HL-60 (cell line): ENCODE data around the gene TMEM94.

Source experiments
- DNase-seq, 2 experiments: peaks; one replicate each; pipeline ENCODE4 v3.0.0-alpha.2; 2010 to 2020; ENCODE audit warnings: low read depth in 1 of 2, low spot score in 1 of 2
- H3K27ac ChIP-seq: fragments of 250-450 bp; sonication (Bioruptor Pico); replicated peaks from 2 replicates; pipeline ENCODE4 v1.5.1; 2020; ENCODE audit warnings: mild to moderate bottlenecking, moderate library complexity
- H3K27me3 ChIP-seq: fragments of 250-450 bp; sonication (Bioruptor Pico); 2 replicates; pipeline ENCODE4 v1.5.1; 2021; ENCODE audit warnings: mild to moderate bottlenecking, moderate library complexity; ENCODE audit not compliant: insufficient read depth, poor library complexity, severe bottlenecking
- H3K4me3 ChIP-seq: replicated peaks from 2 replicates; pipeline ENCODE4 v1.5.1; 2011; ENCODE audit warnings: mild to moderate bottlenecking, control low read depth, low read length; ENCODE audit not compliant: insufficient read depth
- CTCF ChIP-seq: IDR thresholded peaks from one replicate; pipeline ENCODE4 v1.5.1; 2011; ENCODE audit warnings: low read length, control low read depth, inconsistent platforms; ENCODE audit not compliant: insufficient read depth
- GABPA ChIP-seq: IDR thresholded peaks from 2 replicates; pipeline ENCODE4 v1.6.1; 2012; ENCODE audit warnings: low read depth
- POLR2AphosphoS5 ChIP-seq: IDR thresholded peaks from 2 replicates; pipeline ENCODE4 v1.6.1; 2012; ENCODE audit warnings: low read depth
- REST ChIP-seq: IDR thresholded peaks from 2 replicates; pipeline ENCODE4 v1.6.1; 2012; ENCODE audit warnings: low read depth; ENCODE audit not compliant: insufficient replicate concordance
- SPI1 ChIP-seq: IDR thresholded peaks from 2 replicates; pipeline ENCODE4 v1.6.1; 2012; ENCODE audit warnings: low read depth, mild to moderate bottlenecking, borderline replicate concordance

Gene TMEM94

GRCh38 chr17:75500419-75501216 is 44.2 kb downstream of the TMEM94 start:
- no peak overlapping the region for H3K4me3 ChIP-seq
- no peak overlapping the region for H3K27ac ChIP-seq
- no peak for TF ChIP-seq SPI1
- TF ChIP-seq GABPA, result no peak
- TF ChIP-seq POLR2AphosphoS5, result no peak
- no peak for TF ChIP-seq REST
- TF ChIP-seq CTCF, result no peak
- no peaks in the 10 kb centered on the region for H3K27me3 ChIP-seq
- DNase-seq, result no peak

- no peak for DNase-seq
- TF ChIP-seq GABPA, result no peak
- no peak for TF ChIP-seq SPI1
- TF ChIP-seq REST, result no peak
- TF ChIP-seq CTCF, result no peak
- no peak for TF ChIP-seq POLR2AphosphoS5
- Histone ChIP-seq H3K27ac (no peak overlapping the region), H3K4me3 (no peak overlapping the region), H3K27me3 (no peaks in the 10 kb centered on the region)
These were observed 45.1 kb downstream of the TMEM94 start for GRCh38 chr17:75501378-75502071.

- H3K27ac ChIP-seq, result no peak overlapping the region
- no peak for TF ChIP-seq CTCF
- TF ChIP-seq GABPA, result no peak
- TF ChIP-seq REST, result no peak
- no peak for TF ChIP-seq SPI1
- no peak for TF ChIP-seq POLR2AphosphoS5
- no peaks in the 10 kb centered on the region for H3K27me3 ChIP-seq
- no peak for DNase-seq
- no peak overlapping the region for H3K4me3 ChIP-seq
These were observed 45.8 kb downstream of the TMEM94 start for GRCh38 chr17:75502072-75502720.
